H1 (cell line): ENCODE results near the gene UPB1. TPM values are rescaled to one million over a fixed set of nuclear protein-coding genes. Genes with fewer than 3 reads are reported as not detected.

Experiments
- BCL11A ChIP-seq, 2 experiments: IDR thresholded peaks; one replicate each; pipeline ENCODE4 v1.6.1; 2011; ENCODE audit warnings: low read depth in 2 of 2, low read length in 2 of 2, mild to moderate bottlenecking in 2 of 2
- TBP ChIP-seq: IDR thresholded peaks from 2 replicates; pipeline ENCODE4 v1.6.1; 2011; ENCODE audit warnings: low read depth, low read length, improper control_type of control experiment
- polyA plus RNA-seq, 7 experiments: library from polyadenylated mRNA; depleted of rRNA in 3 of 7; stranded (reverse) in 5 of 7; unstranded in 2 of 7; fragments of >200 nt in 5 of 7; fragments of 200-250 nt in 2 of 7; gene quantifications; 1 replicate in 5 of 7; 2 replicates in 1 of 7; 4 replicates in 1 of 7; pipeline versions ENCODE4 v1.2.1 to v1.2.3, GENCODE V29; 2011 to 2013; ENCODE audit warnings: missing spikeins in 2 of 7, mixed read lengths in 2 of 7
- total RNA-seq: library from RNA; stranded (reverse); fragmentation: NEBNext Ultra II Directional; extraction: Animal tissue kit (Norgen Biotek cat#: 25700); gene quantifications from 2 replicates; pipeline ENCODE4 v1.2.1, GENCODE V29; 2021

The UPB1 gene
- total and polyA plus RNA-seq, 2 of the 8 experiments (the other 6 are each of a cell fraction or from before 2014, with no cell fraction given) = 0.09 TPM; not detected in 1

DNA sequence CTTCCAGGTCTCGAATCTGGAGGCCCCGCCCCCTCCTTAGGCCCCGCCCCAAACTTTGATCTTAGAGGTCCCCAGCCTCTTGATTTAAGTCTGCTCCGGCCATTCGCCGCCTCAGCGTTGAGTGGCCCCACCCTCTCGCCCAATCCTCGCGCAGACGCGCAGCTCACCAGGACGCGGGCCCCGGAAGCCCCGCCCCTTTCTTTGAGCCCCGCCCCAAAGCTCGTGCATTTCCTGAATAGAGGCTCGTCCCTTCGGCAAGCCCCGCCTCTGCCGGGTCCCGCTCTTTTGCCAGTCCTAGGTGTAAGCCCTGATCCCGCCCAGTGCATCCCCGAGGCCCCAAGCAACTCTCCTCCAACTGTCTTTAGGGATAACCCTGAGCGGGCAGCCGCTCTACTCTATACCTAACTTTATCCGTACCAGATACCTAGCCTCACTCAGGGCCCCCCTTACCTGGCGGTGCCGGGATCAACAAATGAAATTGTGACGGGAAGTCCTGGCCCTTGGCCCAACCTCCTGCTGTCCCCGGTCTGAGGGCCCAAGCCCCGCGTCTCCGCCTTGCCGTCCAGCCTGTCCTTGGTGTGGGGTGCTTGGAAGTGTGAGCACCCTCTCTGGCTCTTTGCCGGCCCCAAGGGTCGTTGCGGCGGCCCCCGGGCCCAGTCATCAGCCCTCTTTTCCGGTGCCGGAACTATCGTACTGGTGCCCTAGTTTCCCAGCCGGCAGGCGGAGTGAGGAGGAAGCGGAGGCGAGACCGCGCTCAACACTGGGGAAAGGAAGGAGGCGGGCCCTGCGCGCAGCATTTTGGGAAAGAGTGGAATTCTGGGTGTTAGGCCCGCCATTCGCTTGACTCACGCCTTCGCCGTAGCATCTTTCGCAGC lies 60.3 kb downstream of the UPB1 start, which contains the start of gene SNRPD3 (continued):
- TF ChIP-seq TBP (peak; percentile 89), BCL11A (IDR thresholded peaks at IDR 0.05; ENCODE audit: low read depth in 2 of 2, low read length in 2 of 2) (no peak)
- TF ChIP-seq, all 59 proteins: peak for 27
